Uterus (tissue), 2 donors: ENCODE data around the gene CAMK2N2.

ENCODE experiments used
- CTCF ChIP-seq, 4 experiments: fragments of 200-600 bp in 2 of 4; fragments of 450-650 bp in 2 of 4; sonication (generic) in 2 of 4; IDR thresholded peaks; one replicate each; pipeline ENCODE4 v1.5.1; 2016 to 2019; ENCODE audit warnings: antibody characterized with exemption in 4 of 4, mild to moderate bottlenecking in 2 of 4, moderate library complexity in 1 of 4
- POLR2A ChIP-seq, 2 donors: fragments of 450-650 bp; IDR thresholded peaks; one replicate each; pipeline ENCODE4 v1.6.1; 2016; ENCODE audit warnings: antibody characterized with exemption in 2 of 2, mild to moderate bottlenecking in 1 of 2, moderate library complexity in 1 of 2

- TF ChIP-seq CTCF (IDR thresholded peaks at IDR 0.05), result no peak
- no peak for TF ChIP-seq POLR2A (IDR thresholded peaks at IDR 0.05)
Measured at GRCh38 chr3:184238246-184238818, 23.0 kb downstream of the CAMK2N2 start.
